Umbilical cord (tissue), 2 donors: ENCODE measurements around the gene SLC32A1. TPM values are rescaled to one million over a fixed set of nuclear protein-coding genes. Genes with fewer than 3 reads are reported as not detected.

Experiments used
- DNase-seq: peaks from one replicate; pipeline ENCODE4 v3.0.0-alpha.2; 2015; ENCODE audit warnings: low spot score
- total RNA-seq: library from RNA; depleted of rRNA; stranded (reverse); fragments of >200 nt; gene quantifications from one replicate; pipeline ENCODE4 v1.2.3, GENCODE V29; 2014; ENCODE audit warnings: low replicate concordance; ENCODE audit not compliant: insufficient read depth

Gene SLC32A1
- total RNA-seq, 1 donor from 2014 or later: 6.3 TPM

DNA sequence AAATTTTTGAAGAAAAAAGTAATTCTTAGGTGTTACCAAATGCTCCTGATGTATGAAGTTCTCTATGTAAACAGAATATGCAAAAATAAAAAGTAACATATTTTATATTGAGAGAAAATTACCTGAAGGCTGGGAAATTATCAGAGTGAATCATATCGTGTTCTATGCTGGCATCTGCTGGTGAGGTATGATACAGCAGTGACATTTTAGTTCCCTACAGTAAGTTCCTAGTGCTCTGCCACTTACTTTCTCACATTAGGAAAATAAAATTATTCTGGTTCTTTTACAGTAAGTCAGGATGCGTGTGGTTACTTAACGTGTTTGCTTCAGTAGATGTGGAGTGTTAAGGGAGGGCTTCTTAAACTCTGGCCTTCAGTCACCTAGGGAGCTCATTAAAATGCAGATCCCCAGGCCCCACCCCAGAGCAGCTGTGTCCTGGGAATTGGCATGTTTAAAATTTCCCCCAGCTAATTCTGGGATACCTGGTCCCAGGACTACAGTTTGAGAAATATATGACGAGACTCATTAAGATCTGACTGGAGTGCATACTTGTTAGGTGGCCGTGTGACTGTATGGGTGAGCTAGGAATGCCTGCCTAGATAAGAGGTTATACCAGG is 27.2 kb downstream of the SLC32A1 start:
- DNase-seq: peak; percentile 46

GRCh38 chr20:38752029-38752428 is 27.7 kb downstream of the SLC32A1 start:
- no peak for DNase-seq

DNA sequence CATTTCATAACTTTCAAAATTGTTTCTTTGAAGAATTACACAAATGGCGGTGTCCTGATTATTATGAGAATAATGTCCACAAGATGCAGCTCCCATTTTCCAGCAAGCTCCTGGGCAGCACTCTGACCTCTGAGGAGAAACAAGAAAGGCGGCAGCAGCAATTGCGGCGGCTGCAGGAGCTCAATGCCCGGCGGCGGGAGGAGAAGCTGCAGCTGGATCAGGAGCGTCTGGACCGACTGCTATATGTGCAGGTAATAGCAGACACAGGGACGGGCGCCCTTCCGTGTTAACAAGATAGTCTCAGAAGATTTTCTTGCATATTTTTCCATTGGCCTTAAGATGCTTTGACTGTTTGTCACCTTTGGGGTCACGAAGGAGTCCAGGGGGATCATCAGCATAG is 30.6 kb downstream of the SLC32A1 start:
- no peak for DNase-seq

- DNase-seq: no peak
Measured at GRCh38 chr20:38755324-38755910, 31.1 kb downstream of the SLC32A1 start.

- DNase-seq: no peak
Measured at GRCh38 chr20:38757145-38757775, 33.0 kb downstream of the SLC32A1 start.

- no peak for DNase-seq
Measured at GRCh38 chr20:38759106-38759505, 34.8 kb downstream of the SLC32A1 start.

- no peak for DNase-seq
Measured at GRCh38 chr20:38760978-38761377, 36.7 kb downstream of the SLC32A1 start.

GRCh38 chr20:38762174-38762573 is 37.9 kb downstream of the SLC32A1 start:
- DNase-seq: no peak

- no peak for DNase-seq
Measured at GRCh38 chr20:38763616-38764015, 39.3 kb downstream of the SLC32A1 start.

DNA sequence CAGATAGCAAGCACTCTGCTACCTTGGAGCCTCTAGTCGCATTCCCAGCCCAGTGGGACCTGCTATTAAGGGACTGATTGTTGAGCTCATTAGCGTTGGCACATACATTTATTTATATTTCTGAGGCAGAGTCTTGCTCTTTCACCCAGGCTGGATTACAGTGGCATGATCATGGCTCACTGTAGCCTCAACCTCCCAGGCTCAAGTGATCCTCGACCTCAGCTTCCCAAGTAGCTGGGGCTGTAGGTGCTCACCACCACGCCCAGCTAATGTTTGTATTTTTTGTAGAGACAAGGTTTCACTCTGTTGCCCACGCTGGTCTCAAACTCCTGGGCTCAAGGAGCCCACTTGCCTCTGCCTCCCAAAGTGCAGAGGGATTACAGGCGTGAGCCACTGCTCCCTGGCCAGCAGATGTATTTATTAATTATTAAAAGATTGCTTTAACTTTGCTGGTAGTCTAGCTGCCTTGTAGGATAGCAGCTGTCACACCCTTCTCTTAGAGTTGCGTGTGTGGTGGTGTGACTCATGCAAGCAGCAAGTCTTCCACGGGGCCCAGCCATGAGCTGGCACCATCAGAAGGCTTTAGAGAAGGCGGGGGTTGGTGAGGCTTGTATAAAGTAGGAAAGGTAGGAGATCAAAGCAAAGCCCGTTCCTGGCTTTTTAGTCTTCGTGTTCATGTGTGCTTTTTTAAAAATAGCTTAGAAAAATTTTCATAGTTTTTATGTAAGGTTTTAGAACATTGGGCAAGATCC is 40.5 kb downstream of the SLC32A1 start:
- peak; percentile 35 for DNase-seq

GRCh38 chr20:38766071-38766470 is 41.8 kb downstream of the SLC32A1 start:
- DNase-seq: peak; percentile 6

DNA sequence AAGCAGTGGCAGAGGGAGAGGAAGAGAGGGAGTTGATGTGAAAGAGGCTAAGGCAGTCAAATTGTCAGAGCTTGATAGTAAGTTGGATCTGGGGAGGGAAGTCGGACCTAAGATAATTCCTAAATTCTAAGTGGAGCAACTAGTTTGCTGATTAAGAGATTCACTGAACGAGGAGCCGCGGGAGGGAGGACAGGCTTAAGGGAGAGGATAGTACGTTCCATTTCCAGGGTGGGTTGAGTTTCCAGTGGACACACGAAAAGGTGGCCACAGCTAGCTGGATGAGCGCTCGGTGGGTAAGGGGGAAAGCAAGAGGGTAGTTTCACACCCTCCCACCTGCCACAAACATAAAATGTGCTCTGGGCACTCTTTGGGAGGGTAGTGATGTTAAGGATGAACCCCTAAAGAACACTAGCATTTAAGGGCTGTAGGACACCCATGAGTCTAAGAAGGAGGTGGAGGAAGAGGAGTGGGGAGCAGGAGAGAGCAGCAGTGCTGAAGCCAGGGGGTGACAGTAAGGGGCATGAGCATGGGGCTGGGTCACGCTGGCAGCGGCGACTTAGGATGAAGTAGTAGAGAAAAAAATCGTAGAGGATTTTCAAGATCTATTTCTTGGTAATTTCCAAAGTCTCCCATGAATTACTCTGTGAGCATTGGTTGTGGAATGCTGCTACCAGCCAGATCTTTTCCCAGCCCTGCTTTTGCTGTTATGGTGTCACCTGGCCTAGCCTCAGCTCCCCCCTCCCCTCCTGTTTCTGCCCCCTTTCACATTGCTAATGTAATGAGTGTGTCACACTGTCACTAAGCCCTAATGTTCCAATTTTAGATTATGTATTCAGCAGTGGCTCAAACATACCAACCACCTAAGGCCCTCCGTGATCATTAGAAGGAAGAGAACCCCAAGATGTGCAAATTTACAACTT is 45.4 kb downstream of the SLC32A1 start:
- no peak for DNase-seq

- DNase-seq: no peak
Measured at GRCh38 chr20:38770546-38770945, 46.3 kb downstream of the SLC32A1 start.

GRCh38 chr20:38770970-38771369 is 46.7 kb downstream of the SLC32A1 start:
- DNase-seq: no peak

DNA sequence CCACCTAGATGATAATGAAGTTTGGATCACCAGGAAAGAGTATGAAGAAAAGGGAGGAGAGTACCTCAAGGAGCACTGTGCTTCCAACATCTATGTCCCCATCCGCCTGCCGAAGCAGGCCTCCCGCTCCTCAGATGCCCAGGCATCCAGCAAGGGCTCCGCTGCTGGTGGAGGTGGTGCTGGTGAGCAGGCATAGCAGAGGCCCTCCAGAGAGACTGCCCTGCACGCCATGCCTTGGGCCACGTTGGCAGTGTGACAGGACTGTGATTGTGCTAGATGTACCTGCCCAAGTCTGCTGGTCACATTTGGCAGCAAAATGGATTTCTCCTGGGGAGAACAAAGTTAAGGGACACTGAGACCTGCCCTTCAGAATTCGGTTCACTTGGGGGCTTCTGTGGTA is 47.3 kb downstream of the SLC32A1 start:
- DNase-seq: no peak

DNA sequence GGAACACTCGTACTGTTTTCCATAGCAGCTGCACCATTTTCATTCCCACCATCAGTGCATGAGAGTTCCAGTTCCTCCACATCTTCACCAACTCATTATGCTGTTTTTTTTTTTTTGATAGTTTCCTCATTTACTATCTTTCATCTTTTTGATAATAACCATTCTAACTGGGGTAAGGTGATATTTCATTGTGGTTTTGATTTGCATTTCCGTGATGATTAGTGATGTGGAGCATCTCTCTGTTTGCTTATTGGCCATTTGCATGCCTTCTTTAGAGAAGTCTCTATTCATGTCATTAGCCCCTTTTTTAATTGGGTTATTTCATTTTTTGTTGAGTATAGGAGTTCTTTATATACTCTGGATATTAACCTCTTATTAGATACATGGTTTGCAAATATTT is 49.9 kb downstream of the SLC32A1 start:
- DNase-seq: no peak

DNA sequence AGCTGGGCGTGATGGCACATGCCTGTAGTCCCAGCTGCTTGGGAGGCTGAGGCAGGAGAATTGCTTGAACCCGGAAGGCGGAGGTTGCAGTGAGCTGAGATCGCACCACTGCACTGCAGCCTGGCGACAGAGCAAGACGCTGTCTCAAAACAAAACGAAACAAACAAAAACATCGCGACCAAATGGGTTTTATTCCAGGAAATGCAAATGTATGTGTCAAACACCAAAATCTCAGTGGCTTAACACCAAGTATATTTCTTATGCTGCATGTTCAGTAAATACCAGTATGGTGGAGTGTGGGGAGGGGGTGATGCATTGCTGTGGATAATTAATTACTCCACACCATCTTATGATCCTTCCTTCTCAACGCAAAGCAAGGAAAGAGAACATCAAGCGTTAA is 52.1 kb downstream of the SLC32A1 start:
- DNase-seq: no peak
